ENCODE data around the gene RHO.

DNA sequence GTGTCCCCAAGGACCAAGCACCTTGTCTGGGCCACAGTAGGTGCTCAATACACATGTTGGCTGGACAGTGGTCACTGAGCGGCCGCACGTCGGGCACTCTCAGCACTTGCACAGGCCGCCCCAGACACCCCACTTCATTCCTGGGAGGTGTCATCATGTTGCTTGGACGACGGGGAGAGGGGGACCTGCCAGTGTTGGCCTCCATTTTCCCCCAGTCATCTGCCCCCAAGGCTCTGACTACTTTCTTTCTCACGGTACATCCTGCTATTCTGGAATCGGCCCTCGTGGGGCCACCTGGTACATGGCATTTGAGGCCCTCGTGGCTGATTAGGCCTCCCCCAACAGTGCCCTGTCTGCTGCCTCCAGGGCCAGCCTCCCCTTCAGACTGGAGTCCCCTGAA lies 1.2 kb upstream of the RHO start:
- TF ChIP-seq, protein P1, sequence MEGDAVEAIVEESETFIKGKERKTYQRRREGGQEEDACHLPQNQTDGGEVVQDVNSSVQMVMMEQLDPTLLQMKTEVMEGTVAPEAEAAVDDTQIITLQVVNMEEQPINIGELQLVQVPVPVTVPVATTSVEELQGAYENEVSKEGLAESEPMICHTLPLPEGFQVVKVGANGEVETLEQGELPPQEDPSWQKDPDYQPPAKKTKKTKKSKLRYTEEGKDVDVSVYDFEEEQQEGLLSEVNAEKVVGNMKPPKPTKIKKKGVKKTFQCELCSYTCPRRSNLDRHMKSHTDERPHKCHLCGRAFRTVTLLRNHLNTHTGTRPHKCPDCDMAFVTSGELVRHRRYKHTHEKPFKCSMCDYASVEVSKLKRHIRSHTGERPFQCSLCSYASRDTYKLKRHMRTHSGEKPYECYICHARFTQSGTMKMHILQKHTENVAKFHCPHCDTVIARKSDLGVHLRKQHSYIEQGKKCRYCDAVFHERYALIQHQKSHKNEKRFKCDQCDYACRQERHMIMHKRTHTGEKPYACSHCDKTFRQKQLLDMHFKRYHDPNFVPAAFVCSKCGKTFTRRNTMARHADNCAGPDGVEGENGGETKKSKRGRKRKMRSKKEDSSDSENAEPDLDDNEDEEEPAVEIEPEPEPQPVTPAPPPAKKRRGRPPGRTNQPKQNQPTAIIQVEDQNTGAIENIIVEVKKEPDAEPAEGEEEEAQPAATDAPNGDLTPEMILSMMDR (conservative IDR thresholded peaks at IDR 0.05; ENCODE audit: low read length): no peak
- TF ChIP-seq EZH2phosphoT487 (IDR thresholded peaks at IDR 0.05; ENCODE audit: borderline replicate concordance): no peak
